ENCODE results near the gene MLKL.
"Not testable (repeated sequence)": the region's sequence is repeated elsewhere in the genome, so short reads cannot be mapped to it uniquely, and the experiment has no call there.

Gene MLKL

DNA sequence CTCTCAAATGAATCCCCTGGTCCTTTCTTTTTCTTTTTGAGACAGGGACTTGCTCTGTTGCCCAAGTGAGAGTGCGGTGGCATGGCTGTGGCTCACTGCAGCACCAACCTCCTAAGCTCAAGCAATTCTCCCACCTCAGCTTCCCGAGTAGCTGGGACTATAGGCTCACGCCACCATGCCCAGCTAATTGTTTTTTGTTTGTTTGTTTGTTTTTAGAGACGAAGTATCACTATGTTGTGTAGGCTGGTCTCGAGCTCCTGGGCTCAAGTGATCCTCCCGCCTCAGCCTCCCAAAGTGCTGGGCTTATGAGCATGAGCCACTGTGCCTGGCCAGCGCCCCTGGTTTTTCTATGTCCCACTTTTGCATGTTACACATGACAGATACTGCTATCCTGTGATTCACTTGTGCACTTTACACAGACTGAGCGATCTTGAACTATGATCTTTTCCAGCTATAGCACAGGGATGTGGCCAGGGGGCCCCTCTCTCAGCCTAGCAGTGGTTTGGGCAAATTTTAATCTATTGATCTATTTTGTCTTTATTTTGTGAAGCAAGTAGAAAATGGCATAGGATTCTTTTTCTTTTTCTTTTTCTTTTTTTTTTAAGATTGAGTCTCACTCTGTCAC is 31.3 kb upstream of the MLKL start:
- DNase-seq = no peak

DNA sequence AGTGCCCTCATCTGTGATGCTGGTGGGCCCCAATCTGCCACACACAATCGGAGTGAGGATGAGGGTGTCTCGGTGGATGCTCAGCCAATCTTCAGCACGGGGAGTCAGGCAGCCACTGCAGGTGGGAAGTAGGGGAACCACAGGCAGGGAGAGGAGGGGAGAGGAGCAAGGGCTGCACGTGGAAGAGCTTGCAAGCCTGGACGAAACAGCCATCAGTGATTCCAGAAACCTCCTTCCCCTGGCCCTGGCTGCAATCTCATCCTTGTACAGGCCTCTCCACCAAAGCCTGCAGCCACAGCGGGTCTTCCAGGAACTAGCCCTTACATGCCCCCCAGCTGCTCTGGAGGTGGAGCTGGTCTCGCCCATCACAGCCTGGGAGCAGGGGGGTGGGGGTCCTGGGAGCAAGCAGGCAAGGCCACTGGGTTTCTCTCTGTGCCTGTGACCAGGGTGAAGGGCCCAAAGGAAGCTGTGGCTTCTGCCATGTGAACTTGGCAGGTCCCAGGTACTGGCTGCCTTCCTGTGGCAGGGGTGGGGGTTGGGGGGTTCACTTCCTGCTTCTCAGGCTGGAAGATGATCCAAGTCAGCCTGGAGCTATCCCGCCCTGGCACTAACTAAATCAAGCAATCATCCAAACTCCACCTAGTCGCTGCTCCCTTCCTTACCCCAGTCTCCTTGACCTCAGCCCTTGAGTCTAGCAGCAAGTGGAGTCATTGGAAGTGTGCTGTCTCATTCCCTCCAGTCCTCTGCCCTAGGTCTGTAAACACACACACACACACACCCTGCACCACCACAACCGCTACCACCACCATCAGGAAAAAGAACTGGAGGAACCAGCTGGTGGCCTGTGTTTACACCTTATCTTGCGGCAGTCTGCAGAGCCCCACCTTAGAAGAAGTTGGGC is 29.4 kb upstream of the MLKL start:
- no peak for DNase-seq

DNA sequence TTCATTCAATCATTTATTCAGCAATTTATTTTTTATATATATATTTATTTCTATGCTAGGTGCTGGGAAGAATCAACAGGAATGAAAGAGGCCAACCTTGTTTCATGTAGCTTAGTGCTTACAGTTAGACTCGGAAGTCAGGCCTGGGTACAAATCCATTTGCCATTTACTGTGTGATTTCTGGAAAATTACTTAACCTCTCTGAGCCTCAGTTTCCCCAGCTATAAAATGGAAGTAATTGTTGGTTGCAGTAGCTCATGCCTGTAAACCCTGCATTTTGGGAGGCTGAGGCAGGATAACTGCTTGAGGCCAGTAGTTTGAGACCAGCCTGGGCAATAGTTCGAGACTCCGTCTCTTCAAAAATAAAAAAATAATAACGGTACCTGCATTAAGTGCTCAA is 27.2 kb upstream of the MLKL start:
- no peak for DNase-seq

DNA sequence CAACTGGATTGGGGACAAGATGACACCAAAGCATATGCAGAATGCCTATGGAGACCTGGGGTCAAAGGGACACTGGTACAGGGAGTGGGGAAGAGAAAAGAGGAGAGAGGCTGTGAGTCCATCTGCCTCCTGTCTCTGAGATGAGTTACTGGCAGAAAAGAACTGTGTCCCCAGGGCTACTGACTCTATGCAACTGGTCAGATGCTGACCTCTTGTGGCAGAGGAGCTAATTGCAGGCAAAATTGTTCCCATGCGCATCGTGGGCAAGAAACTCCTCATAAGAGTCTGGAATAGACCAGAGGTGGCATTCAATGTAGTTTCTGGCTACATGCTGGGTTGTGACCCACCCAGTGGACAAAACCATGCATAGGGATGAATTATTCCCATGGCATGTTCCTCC is 26.1 kb upstream of the MLKL start:
- DNase-seq = peak; percentile 67 to 80 (median 76)

DNA sequence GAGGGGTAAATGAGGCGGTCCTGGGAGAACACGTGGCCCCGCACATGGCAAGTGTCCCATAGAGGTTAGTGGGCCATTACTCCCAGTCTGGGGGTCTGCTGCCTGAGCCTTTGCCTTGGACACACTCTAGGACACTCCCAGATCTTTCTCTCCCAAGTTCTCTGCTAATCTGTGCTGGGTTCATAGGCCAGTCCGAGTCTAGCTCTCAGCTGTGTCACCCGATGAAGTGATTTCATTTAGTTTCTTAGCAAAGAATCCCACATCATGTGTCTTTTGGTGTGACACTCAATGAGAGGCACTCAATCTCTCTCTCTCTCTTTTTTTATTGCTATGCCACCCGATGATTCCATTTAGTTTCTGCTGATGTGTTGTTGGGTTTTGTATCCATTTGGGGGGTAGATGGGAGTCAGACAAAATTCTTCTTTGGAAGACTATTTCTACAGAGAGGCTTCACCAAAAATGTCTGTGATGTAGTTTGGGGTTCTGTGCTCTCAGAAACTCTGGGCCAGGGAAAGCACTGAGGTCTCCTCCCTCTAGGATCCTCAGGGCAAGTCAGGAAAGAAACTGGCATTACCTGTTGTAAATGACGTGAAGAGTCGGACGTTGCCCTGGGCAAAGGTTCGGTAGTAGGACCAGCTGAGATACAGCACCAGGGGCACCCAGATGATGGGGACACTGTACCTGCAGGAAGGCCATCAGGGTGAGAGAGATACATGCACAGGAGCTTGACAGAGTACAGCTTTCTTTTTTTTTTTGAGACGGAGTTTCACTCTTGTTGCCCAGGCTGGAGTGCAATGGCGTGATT is 25.2 kb upstream of the MLKL start:
- no peak for DNase-seq

DNA sequence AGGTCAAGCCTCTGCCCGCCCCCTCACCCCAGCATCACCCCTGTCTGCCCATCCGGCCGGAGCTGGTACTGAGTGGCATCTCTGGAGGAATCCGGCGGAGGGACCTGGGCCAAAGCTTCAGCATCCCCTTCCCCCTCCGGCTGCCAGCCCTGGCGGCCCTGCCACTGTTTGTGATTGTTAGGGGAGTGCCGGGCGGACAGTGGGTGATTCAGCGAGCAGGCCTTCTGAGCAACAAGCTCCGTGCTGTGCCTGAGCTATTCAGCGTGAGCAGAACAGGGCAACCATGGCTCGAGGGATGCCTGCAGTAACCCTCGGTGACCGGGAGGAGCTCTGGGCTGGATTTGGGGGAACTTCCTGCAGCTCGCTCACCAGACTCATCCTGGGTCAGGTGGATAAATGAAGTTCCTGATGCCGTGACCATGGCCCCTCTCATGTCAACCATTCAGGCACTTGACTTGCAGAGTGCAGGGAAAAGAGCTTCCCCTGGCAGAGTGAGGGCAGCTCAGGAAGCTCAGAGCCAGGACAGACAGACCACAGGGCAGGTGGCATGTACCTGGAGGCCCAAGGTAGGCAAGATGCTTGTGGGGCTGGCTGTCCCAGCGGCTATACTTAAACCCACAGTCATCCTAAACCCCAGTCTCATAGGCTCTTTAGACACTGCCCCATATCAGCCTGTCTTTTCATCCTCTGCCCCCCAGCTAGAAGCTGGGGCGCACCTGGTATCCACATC is 24.3 kb upstream of the MLKL start:
- no peak for DNase-seq

DNA sequence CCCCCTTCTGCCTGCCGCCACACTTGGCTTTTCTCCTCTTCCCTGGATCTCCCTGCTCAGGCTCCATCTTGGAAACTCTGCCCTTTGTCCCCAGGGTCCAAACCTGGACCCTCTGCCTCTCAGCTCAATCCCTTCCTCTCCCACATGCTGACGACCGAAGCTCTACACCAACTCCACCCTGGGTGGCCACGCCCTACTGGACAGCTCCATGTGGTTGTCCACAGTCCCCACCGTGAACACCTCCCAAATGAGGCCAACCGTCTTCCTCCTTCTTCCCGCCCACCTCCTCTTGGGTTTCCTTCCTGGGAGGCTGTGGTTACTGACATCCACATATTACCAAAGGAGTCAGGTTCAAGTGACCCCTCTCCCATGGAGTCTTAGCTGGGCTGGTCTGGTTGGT is 22.6 kb upstream of the MLKL start:
- peak; percentile 22 to 43 (median 31) for DNase-seq

DNA sequence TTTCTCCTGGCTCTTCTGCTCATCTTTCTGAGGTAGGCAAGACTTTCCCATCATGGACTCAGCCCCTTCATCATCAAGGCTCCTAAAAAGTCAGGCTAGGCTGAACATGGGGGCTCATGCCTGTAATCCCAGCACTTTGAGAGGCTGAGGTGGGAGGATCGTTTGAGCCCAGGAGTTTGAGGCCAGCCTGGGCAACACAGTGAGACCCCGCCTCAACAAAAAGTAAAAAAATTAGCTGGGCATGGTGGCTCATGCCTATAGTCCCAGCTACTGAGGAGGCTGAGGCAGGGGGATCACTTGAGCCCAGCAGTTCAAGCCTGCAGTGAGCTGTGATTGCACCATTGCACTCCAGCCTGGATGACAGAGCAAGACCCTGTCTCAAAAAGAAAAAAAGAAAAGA is 21.5 kb upstream of the MLKL start:
- not testable (repeated sequence) for DNase-seq

DNA sequence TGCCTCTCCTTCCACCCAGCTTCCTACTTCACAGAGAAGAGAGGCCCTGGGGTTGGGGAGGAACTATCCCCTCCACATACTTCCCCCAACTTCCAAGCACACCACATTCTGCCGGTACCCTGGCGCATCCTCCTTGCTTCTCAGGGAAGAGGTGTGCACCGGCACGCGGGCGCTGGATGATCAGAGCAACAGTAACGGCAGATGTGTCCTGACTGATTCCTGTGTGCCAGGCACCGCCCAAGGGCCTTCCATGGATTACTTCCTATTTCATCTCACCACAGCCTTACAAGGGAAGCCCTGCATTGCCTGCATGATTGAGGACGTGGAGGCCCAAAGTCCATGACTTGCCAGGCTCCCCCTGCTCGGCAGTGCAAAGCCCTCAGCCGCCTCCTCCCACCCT is 21.1 kb upstream of the MLKL start:
- DNase-seq = no peak

DNA sequence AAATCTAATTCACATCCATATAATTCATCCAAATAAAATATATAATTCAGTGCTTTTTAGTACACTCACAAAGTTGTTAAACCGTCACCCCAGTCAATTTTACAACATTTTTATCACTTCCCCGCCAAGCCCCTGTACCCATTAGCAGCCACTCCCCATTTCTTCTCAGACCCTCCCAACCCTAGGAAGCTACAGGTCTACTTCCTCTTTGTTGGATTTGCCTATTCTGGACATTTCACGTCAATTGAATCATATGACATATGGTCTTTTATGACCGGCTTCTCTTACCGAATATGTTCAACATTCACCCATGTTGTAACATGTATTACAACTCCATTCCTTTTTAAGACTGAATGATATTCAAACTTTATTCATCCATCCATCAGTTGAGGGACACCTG is 19.9 kb upstream of the MLKL start:
- DNase-seq = peak in 1 of 3 donors; percentile 23

DNA sequence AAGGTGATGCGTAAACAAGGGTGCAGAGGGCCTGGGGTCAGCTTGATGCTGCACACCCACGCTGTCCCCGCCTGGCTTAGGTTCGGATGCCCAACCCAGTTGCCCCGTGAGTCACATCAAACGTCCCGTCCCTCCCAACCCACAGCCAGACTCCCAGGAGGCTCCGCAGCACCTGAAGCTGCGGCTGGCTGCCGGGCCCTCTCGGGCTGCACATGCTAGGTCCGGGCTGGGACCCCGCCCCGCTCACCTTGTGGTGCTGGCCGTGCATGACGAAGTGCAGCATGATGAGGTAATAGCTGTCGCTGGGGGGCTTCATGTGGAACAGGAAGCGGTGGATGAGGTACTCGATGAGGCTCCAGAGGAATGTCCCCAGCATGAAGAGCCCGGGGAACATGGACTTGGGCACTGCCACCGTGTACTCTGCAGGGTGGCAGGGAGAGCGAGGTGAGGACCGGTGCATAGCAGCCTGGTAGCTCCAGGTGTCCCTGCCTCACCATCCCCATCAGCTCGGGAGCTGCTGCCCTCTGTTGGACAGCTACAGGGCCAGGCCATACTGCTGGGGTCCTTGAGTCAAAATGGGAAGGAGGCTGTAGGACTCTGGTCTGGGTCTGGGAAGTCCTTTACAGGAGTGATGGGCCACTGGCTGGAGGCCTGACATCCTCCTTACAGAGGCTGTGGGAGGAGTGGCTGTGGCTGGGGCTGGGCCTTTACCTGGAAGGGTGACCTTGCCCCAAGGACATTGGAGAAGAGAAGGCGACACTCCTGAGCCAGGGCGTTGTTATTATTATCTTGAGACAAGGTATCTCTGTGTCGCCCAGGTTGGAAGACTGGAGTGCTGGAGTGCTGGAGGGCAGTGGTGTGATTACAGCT is 18.3 kb upstream of the MLKL start:
- no peak for DNase-seq

DNA sequence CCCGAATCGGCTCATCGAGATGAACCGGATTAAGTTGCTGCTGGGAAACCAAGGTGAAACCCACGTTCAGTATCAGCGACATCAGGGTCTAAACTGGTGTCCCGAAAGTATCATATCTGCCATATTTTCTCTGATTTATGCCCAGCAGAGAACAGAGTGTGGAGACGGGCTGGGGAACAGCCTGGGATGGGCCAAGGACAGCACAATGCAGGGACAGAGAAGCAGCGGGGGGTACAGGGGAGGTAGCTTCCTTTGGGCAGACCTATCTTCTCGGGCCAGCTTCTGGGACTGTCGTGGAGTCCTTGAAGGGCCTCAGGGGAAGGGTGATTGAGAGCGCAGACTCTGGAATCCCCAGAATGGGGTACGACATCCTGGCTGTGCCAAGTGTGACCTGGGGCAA is 17.5 kb upstream of the MLKL start:
- DNase-seq = no peak

DNA sequence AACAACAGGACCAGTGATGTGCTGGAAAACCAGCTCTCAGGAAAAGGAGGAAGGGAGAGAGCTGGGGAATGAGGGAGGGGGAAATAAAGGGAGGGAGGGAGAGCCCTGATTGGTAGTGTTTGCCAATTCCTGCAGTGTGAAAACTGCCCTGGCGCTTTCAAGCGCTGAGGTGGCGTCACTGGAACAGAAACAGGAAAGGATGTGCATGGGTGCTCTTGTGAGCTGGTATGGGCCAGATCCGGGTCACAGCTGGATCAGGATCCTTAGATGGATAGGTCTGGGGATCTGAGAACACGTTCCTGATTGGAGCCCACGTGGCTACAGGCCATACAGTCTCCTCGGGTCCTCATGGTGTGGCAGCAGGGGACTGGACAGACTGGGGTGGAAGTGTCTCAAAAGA is 16.7 kb upstream of the MLKL start:
- no peak for DNase-seq

DNA sequence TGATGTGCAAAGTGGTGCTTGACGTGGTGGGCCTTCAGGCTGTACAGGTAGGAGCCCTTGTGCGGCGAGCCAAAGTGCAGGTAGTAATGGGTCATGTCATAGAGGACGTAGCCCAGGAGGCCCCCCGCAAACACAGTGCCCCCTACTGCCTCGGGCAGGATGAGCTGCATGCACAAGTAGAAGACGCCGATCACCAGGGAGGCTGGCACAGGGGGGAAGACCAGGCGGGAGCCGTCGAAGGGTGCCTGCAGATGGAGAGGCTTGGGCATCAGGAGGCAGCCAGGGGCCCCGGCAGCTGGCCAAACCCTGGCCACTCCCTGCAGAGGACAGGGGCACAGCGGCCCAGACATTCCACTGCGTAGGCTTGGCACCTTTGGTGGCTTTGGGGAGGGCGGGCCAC is 15.7 kb upstream of the MLKL start:
- DNase-seq = no peak

DNA sequence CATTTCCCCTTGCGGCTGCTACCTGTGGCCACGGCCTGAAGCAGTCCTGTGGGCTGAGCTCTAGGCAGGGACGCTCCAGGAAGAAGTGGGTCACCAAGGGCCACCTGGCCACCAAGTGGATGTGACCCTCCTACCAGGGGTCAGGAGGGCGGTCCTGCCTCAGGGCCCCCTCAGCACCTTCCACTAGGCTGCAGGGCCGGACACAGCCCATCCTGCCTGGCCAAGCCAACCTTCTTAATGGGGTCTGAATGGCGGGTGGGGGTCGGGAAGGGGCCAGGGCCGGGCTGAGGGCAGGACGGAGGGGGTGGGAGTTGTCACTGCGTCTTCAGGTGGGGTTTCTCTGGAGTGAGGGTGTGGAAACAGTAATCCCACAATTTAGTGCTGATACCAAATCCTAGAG is 13.2 kb upstream of the MLKL start:
- DNase-seq = no peak

DNA sequence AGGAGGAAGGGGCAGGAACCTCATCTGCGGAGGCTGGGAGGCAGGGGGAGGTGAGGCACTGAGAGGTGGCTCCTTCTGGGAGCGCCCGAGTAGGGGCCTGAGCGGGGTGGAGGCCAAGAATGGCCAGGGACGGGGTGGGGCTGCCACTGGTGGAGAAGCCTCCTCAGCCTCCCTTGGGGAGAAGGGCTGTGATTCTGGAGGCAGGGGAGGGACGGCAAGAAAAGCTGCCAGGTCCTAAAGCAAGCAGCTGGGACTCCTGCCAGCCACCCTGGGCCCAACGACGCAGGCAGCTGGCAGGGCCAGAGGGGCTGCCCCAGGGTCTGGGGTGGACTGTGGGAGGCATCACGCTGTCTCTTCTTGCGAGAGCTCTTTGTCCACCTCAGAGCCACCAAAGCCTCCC is 12.7 kb upstream of the MLKL start:
- no peak for DNase-seq

DNA sequence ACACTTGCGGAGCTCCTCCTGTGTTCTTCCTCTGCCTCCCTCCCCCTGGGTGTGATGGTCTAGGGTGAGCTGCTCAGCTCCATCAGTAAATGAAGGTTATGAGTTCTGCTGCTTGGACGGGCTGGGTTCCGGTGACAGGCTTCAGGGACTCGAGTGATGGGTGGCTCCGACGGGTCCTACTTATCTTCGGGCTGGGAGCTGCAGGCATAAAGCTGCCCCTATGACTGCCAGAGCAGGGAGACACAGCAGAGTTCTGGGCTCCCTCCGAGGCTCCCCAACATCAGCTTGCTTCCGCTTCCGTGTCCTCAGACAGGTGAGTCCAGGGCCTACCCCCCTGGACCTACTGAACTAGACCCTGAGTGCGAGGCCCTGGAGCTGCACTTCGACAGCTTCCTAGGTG is 11.3 kb upstream of the MLKL start:
- no peak for DNase-seq

DNA sequence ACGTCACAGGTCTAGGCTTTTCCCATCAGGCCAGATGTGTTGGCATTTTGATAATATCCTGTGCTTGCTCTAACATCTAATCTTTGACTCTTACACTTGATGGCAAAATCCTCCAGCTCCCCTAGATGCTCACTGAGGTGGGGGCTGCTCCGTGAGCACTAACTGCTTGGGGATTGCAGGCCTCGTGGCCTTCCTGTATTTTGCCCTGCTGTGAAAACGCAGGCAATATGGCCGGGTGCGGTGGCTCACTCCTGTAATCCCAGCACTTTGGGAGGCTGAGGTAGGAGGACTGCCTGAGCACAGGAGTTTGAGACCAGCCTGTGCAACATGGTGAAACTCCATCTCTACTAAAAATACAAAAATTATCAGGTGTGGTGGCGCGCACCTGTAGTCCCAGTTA is 9.7 kb upstream of the MLKL start:
- no peak for DNase-seq

DNA sequence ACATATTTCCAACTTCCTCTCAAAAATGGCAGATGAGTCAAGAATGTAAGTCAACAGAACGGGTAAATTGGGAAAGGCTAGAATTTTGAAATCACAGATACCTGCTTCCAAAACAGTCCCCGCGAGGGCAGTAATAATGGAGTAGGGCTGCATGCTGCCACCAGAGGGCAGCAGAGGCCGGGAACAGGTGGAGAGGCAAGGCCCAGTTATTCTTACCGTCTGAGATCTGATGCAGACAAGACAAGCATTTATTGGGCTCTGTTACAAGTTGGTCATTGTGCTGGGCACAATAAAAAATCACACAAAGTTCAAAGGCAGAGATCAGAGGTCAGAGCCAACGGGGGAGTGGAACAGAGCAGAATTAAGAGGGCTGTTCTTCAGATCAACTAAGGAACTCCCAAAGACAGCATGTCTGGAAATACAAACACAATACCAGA is 8.8 kb upstream of the MLKL start:
- DNase-seq = peak; percentile 91 to 92 (median 92)

DNA sequence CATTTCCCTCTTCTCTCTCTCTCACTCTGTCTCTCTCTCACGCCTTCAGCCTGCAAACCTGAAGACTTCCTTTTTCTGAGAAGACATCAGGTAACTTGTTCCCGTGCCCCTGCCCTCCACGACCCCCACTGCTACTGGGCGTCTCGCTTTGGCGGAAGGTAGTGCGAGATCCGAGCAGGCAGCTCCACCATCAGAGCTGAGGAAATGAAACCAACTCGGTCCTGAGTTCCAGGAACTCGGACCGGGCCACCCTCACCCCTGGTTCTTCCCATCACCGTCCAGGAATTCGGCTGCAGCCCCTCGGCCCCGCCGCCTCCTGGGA is 585 bp downstream of the MLKL start:
- DNase-seq = peak; percentile 52 to 71 (median 70)

DNA sequence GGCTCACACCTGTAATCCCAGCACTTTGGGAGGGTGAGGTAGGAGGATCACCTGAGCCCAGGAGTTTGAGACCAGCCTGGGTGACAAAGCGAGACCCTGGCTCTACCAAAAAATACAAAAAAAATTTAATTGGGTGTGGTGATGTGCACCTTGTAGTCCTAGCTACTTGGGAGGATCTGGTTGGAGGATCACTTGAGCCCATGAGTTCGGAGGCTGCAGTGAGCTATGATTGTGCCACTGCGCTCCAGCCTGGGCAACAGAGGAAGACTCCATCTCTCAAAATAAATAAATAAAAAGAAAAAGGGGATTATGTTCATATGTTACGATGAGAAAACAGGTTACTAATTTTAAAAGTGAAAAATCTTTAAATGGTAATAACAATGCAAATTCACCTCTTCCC is 996 bp downstream of the MLKL start:
- DNase-seq = no peak

DNA sequence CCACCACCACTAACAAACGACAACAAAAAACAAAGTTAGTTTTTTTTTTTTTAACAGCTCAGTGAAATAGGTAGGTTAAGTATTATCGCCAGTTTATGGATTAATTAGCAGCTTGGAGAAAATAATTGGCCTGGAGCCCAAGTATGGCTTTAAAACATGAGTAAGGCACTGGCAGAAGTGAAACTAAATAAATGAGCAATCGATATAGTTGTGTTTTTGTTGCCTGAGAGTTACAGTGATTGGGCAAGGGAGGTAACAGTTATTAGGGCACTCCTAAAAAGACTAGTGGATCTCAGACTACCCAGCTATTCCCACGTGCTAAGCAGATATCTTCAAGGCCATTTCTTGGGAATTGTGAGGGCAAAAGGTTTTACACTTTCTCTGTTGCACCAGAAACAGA is 2.4 kb downstream of the MLKL start:
- DNase-seq = peak; percentile 37 to 71 (median 56)

Measured in suppressor macrophage treated with lipopolysaccharide for 1 hour (primary cell).